ENCODE measurements around the gene KRT73.

Gene KRT73

DNA sequence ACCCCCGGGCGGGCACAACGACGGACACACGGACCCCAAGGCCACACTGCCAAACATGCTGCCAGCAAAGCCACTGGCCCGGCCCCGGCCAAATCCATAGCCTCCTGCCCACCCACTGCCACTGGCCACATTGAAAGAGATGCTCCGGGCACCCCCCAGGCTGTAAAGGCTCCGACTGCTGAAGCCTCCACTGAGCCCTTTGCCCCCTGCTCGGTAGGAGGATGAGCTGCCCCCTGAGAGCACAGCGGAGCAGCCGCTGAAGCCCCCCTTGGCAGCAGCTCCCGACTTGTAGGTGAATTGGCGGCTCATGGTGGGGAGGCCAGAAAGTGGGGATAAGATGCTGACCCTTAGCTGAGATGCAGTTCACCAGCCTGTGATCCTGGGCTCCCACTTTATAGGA lies at the start of gene KRT73:
Gene KRT73 (minus strand): TSS at position 344 of the 400 bp plus-strand sequence. CDS start 35 bp downstream, at position 309.
- DNase-seq: no peak

DNA sequence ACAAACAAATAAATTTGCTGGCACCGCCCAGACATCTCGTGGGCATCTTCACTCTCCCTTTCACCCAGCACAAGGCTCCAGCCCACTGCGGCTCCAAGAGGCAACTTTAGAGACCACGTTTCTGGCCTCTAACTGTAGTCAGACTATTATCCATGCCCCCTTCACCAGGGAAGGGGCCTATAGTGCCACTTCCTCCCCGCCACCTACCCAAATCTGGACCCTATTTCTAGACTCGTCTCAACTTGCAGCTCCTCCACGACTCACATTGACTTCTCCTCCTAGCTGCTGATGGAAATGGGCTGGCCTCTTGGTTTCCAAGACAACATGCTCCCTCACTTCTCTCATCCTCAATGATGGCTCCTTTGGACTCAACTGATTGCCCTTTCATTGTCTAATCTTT lies 49.6 kb upstream of the KRT73 start:
- no peak for DNase-seq

DNA sequence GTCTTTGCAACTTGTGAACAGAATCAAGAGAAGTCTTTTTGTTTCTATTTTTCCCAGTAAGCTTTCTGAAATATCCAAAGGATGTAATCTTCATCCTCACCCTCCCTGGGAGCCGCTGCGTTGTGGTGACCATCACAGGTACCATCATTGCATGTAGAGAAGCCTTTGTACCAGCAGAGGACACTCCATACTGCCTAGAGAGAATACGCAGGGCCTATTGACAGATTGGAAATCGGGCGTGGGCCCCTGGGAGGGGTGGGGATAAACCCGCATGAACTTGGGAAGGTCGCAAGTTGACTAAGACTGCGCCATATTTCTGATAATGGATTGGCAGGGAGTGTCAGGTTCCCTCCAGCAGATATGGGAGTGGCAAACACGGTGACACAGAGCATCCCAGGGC lies 49.1 kb upstream of the KRT73 start:
- DNase-seq: no peak

DNA sequence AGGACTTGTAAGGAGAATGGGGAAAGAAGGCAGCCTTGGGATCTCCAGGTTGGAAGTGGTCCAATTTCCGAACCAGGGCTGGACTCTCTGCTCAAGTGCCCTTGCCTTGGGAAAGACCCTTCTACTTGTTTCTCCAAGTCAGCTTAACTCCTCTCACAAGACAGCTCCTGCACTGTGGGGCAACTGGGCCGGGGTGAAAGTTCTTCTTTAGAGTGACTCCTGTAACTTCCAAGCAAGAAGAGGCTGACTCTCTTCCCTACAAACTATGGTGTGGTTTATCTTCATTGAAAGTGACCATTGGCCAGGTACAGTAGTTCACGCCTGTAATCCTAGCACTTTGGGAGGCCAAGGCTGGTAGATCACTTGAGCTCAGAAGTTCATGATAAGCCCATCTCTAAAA lies 48.1 kb upstream of the KRT73 start:
- DNase-seq: no peak

DNA sequence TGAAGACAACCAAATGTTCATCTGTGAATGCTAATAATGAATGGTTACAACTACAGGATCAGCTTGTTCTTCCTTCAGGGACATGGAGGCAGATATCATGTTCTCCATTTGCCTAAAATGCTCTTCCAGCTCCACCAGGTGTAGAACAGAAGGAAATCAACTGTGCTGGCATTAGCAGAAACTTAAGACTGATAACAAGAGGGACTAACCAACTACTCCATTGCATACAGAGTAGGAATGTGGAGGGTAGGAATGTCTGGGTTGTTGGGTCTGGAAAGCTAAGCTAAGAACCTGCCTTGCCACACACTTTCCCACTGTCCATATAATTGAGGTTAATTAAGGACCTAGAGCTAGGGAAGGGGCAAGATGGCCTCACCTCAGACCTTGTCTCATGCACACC lies 45.1 kb upstream of the KRT73 start:
- DNase-seq: no peak

DNA sequence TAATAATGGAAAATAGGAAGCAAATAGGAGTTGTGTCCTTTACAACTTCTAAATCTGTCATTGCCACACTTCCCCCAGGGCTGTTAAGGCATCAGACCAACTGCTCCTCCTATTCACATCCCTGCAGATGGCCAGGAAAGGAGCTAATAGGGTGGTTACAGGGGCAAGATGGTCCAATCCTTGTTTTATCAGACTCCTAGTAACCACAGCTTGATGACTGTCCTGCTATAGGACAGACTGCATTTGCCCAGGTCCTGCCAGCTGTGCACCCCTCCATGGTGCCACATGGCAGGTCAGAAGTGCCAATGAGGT lies 44.5 kb upstream of the KRT73 start:
- no peak for DNase-seq

DNA sequence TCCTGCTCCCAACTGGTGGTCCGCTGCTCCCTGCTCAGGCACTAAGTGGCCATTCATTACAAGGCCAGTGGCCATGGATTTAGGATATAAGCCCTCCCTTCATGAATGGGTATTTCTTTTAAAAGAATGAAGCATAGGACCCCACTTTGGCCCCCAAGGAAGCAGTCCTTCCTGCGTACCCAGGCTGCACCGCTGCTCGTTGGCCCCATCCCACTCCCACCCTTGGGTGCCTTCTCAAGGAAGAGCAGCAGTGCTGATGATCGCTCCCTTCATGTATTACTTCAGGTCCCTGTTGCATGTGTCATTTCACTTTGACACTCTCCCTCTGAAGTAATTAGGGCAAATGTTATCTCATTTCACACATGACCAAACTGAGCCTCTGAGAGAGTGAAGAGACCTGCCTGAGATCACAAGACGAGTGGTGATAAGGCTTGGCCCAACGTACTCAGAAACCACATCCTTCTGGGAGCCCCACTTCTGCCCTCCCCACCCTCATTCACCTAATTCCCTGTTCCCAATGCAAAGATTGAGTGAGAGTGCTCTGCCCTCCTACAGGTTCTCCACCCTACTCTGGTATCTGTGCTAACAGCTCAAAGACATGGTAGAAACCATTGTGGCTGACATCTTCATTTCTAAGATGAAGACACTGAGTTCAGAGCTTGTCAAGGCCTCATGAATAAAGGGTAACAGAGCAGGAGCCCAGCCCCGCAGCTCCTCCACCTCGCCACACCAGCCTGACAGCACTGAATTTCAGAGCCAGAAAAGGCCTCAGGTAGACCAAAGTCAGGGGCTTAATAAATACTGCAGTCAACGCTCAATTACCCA lies 43.9 kb upstream of the KRT73 start:
- DNase-seq: no peak

DNA sequence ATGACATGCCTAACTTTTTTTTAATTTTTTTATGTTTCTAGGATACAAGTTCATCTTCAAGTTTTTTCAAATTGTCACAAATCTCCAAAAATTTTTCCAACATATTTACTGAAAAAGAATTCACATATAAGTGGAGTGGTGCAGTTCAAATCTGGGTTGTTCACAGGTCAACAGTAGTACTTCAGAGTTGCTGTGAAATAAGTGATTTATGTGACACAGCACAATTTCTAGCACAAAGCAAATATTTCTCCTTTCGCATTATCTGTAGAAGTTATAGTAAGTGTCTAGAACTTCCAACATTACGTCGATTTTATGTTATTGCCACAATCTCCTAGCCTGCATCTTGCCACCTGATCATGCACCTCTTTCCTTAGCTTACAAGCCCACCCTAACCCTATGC lies 43.3 kb upstream of the KRT73 start:
- no peak for DNase-seq

DNA sequence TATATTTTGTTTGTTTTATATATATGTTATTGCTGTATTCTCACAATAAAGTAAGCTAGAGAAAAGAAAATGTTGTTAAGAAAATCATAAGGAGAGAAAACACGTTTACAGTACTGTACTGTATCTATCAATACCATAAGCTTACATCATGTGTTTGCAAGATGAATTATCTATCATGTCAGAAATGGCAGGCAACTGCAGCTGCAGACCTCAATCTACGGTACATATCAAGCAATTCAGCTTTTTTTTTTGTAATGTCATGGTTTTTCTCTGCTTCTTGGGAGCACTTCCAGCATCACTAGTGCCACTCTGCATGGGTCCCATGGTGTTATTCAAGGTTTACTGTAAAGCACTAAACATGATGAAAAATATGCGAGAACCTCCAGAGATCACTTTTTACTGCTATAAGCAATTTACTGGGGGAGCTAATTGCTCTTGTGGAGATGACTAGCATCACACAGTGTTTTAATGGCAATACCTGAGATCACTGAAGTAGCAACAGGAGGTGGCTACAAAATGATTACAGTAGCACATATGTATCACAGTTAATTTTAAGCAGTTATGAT lies 42.7 kb upstream of the KRT73 start:
- DNase-seq: no peak

DNA sequence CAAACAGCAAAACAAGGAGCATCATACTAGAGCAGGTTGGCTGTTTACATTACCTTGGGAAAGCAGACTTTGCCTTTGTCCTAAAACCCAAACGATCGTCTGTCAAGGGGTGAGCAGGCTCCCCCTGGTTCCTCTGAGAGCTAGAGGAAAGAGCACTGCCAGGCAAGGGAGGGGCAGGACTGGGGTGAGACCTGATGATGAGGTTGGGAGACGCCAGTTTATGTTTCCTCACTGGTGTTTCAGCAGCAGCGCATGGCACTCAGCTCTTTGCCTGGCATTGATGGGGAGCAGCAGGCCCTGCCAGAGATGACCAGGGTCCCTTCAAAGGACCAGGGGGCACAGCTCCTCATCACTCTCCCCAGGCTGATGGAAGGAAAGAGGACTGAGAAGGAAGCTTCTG lies 41.6 kb upstream of the KRT73 start:
- DNase-seq: no peak

DNA sequence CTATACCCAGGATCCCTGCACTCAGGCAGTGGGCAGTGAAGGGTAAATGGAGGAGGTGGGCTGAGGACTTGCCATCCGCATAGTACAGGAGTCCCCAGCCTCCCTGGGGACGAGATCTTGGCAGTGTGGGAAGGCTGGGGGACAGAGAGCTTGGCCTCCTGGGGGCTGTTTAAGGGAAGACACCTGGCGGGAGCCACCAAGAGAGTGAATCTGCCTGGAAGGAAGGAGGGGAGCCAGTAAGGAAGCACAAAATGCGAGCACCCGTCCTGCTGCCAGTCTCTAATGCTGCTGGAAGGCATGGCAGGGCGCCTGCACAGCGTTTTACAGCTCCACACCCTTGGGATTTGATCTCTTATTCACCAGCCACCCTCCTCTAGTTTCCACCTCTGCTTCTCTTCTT lies 41.0 kb upstream of the KRT73 start:
- DNase-seq: no peak

DNA sequence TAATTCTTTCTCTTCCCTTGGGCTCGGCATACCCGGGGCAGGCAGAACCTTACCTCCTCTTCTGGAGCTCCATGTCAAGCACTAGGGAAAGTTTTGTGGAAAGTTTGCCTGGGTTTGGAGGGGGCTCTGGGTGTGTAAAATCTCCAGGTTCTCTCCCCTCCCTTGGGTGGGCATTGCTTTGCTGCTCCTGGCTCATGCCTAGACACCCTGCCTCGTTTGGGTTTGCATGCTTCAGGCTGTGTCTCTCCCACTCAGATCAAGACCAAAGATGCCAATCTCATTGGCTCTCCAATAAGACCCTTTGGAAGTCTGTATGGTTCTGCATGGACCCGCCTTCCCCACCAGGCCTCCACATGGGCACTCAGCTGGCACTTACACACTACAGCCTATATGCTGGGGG lies 39.8 kb upstream of the KRT73 start:
- DNase-seq: no peak

DNA sequence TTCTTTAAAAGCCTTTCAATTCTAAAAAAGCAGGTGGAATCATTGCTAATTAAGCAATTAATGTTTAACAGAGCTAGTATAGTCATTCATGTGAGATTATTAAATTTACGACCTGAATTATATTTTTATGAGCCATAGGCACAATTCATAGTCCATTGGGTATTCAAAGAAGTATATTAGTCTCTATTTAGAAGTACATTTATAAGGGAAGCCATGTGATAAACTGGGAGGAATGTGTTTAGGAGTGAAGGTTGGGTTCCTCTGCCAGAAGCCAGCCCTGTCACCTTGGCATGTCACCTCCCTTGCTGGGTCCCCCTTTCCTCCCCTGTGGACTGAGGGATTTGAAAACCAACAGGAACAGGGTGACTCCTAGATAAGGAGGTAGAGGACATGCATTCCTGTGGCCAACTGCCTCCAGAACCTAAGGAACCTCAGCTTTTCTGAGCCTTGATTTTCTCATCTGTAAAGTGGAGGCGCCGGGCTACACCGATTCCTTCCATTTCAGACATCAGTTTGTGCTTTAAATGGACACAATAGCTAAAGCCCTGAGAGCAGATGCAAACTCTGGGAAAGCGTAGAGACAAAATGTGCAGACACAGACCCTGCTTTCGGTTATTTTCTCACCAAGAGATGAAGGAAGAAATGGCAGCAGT lies 39.0 kb upstream of the KRT73 start:
- no peak for DNase-seq

DNA sequence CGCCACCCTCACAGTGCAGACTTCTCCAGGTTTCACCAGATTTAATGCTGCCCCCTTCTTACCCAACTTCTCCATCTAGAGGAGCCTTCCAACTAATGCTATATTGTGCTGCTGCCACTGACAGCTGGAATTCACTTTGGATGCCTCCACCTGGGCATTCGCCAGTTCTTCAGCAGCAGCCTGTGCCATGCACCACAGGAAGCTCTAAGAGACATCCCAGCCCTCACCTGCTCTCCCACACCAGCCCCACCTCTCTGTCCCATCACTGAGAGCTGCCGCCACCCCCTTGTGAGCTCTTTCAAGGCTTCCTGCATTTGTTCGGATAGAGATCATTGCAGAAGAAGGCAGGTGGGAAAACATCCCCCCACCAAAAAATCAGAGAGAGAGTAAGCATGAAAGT lies 38.3 kb upstream of the KRT73 start:
- no peak for DNase-seq

DNA sequence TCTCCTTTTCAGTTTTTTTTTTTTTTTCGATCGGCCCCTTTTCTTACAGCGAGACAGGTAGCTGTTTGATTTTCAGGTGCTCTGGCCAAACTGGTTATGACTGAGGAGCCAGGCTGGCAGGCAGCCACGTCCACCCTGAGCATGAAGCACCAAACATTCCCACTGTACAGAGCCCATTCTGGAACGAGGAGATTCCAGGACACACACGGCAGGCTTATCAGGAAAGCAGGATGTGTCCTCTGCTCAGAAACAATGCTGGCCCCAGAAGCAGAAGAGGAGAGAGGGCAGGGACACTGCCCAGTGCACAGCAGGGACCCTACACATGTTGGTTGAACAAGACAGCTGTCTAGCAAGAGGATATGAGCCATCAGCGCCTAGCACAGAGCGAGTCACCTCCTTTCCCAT lies 37.4 kb upstream of the KRT73 start:
- no peak for DNase-seq

DNA sequence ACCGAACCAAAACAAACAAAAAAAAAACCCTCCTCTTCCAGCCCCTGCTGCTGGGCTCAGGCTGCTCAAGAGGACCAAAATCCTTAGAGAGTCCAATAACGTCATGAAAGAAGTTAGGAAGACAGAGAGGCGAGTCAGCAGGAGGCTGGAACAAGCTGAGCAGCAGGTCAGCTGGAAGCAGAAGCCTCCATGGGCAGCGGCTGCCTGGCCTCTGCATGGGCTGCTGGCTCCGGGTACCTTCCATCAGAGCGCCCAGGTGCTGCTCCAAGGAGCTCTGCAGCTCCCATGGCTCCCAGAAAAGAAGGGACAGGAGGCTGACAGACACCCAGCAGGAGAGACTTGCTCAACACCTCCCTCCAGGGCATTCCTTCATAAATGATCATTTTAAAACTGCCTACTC lies 36.9 kb upstream of the KRT73 start:
- no peak for DNase-seq

DNA sequence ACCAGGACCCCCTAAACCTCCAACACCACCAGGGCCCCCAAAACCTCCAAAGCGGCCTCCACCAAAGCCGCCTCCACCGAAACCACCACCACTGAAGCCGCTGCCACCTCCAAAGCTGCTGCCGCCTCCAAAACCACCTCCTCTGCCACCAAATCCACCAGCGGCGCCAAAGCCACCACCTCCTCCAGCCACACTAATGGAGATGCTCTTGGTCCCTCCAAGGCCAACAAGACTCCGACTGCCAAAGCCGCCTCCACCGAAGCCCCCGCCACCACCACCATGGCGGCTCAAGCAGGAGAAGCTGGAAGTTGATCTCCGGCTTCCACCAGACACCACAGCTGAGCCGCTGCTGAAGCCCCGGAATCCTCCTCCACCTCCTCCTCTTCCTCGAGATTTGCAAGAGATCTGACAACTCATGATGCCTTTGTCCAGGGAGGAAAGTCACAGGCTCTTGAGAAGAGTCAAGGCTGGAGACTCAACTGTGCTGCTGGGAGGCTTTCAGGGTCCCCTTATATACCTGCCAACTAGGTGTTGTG lies 33.4 kb upstream of the KRT73 start, which contains the start of gene KRT2:
Gene KRT2 (minus strand): TSS at position 486 of the 536 bp plus-strand sequence. CDS start 69 bp downstream, at position 417.
- no peak for DNase-seq

DNA sequence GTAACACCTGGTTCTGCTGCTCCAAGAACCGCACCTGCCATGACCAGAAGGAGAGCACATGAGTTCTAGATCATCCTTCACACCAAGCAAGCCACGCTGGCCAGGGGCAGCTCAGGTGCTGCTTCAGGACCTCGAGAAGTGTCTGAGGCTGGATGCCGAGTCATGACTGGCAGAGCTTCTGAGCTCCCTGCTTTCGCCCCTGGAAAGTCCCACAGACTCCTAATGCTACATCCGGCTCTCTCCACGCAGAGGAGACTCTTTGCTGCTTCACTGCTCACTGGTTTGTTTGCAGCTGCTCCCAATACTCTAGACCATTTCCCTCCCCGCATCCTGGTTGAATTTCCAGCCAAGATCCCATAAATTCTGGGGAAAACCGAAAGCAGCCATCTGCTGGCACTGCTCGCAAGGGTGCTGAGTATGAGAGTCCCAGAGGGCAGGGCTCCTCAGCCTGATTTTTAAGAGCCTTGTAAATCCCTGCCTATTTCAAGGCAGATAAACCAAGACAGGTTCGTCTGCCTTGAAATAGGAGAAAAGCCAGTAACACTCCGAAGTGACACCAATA lies 32.2 kb upstream of the KRT73 start:
- DNase-seq: no peak

DNA sequence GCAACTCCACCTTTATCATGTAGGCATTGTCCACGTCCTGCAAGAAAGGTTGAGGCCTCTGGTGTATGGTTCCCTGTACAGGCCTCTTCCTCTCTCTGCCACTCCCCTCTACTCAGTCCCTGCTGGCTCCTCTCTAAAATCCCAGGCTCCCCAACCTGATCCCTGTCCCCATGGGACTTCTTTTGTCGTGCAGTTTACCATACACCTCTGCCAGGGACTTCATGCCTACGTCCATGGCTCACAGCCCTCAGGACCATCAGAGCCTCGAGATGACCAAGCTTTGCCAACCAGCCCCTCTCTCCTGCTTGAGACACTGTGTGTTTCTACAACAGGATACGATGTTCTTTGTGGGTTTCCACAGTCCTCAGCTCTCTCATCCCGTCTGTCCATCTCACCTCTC lies 30.7 kb upstream of the KRT73 start:
- no peak for DNase-seq

DNA sequence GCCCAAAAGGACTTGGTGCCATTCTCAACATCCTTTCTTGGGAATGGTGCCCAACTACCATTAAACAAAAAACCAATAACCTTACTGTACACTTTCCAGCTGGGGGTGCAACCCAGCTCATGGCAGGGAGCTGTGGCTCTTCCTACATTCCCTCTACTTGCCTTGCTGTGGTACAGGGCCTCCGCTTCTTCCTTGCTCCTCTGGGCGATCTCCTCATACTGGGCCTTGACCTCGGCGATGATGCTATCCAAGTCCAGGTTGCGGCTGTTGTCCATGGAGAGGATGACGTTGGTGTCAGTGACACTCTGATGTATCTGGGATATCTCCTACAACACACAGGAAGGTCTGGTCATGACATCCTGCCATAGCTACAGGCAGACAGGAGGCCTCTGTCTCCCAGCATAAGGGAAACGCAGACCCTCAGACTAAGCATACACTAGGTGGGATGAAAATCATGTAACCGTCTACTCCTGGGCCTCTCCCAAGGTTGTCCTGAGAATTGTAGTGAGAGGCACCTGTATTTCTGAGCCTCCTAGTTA lies 29.7 kb upstream of the KRT73 start:
- DNase-seq: no peak

DNA sequence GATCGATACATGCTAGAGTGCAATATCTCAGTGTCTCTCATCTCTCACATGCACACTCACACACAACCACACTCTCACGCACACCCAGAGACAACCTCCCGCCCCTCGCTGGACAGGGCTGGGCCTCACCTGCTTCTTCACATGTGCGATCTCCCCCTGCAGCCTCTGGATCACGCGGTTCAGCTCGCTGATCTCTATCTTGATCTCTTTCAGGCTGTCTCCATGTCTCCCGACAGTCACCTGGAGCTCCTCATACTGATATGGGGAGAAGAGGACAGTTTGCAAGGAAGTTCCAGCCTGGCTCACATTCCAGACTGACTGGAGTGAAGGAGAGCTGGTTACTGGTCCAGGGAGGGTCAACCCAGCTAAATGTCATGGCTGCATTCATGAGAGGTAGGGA lies 29.2 kb upstream of the KRT73 start:
- DNase-seq: no peak

DNA sequence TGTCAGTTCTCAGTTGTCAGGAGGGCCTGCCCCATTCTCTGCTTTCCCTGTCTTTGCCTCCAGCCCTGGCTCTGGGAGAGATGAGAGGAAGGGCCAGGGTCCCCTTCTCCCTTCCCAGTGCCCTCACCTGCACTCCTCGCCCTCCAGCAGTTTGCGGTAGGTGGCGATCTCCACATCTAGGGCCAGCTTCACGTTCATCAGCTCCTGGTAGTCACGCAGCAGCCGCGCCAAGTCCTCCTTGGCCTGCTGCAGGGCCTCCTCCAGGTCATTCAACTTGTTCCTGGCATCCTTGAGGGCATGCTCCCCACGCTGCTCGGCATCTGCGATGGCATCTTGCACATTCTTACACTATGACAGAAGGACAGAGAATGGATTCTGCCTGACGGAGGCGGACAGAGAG lies 28.3 kb upstream of the KRT73 start:
- DNase-seq: no peak

DNA sequence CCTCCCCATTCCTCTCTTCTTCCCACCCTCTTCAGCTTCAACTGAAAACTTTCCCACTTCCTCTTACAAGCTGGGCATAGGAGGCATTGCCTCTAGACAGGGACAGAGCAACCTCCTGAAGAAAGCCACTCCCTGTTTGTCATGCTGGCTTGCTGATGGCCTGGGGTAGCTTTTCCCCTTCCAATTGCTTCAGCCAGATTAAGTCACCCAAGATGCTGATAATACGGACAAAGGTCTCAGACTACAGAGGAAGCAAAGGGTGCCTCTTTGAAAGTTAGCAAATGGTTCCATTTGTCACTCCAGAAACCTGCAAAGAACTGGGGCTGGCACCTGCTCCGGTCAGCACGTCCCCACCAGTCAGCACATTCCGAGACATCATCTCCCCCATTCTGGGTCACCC lies 27.6 kb upstream of the KRT73 start:
- no peak for DNase-seq

All from cortex of kidney (tissue), 1 donor.